Measurements from ENCODE around the gene UTP3.
"Not testable (repeated sequence)": the region's sequence is repeated elsewhere in the genome, so short reads cannot be mapped to it uniquely, and the experiment has no call there.

The UTP3 gene

GRCh38 chr4:70728091-70728490 is 39.8 kb downstream of the UTP3 start:
- ATAC-seq, result no peak
- TF ChIP-seq ARNTL (CRISPR knock-in tag; IDR thresholded peaks at IDR 0.05; ENCODE audit: borderline replicate concordance, low read depth) (no peak), PPARA (CRISPR knock-in tag; IDR thresholded peaks at IDR 0.05; ENCODE audit: borderline replicate concordance) (no peak), OSR1 (CRISPR knock-in tag; IDR thresholded peaks at IDR 0.05) (no peak), TSHZ2 (CRISPR knock-in tag; IDR thresholded peaks at IDR 0.05) (no peak), CSRNP3 (CRISPR knock-in tag; IDR thresholded peaks at IDR 0.05) (no peak), TOX (CRISPR knock-in tag; IDR thresholded peaks at IDR 0.05; ENCODE audit: borderline replicate concordance) (no peak), ISL1 (CRISPR knock-in tag; IDR thresholded peaks at IDR 0.05) (no peak), ZNF8 (CRISPR knock-in tag; IDR thresholded peaks at IDR 0.05) (no peak), BACH2 (CRISPR knock-in tag; IDR thresholded peaks at IDR 0.05; ENCODE audit: borderline replicate concordance) (no peak), RARB (CRISPR knock-in tag; IDR thresholded peaks at IDR 0.05) (no peak), SNAI2 (CRISPR knock-in tag; IDR thresholded peaks at IDR 0.05) (no peak), ZNF565 (CRISPR knock-in tag; conservative IDR thresholded peaks at IDR 0.05; ENCODE audit: low read depth) (no peak), ZNF70 (CRISPR knock-in tag; IDR thresholded peaks at IDR 0.05) (no peak), CSDC2 (CRISPR knock-in tag; IDR thresholded peaks at IDR 0.05) (no peak), ESRRG (CRISPR knock-in tag; IDR thresholded peaks at IDR 0.05) (no peak), GLIS3 (CRISPR knock-in tag; IDR thresholded peaks at IDR 0.05) (no peak), ZFP3 (CRISPR knock-in tag; IDR thresholded peaks at IDR 0.05) (no peak), POU6F1 (CRISPR knock-in tag; IDR thresholded peaks at IDR 0.05; ENCODE audit: borderline replicate concordance, low read depth) (no peak)

GRCh38 chr4:70732878-70733277 is 44.5 kb downstream of the UTP3 start:
- ATAC-seq, result not testable (repeated sequence)

GRCh38 chr4:70734168-70734954 is 46.0 kb downstream of the UTP3 start:
- 0 out of 2 replicates have a peak, but pooled peaks have one; percentile 51 for TF ChIP-seq ZFP3 (CRISPR knock-in tag; IDR thresholded peaks at IDR 0.05)
- TF ChIP-seq PATZ1 (CRISPR knock-in tag; IDR thresholded peaks at IDR 0.05; ENCODE audit: borderline replicate concordance), result no peak
- TF ChIP-seq BACH2 (CRISPR knock-in tag; IDR thresholded peaks at IDR 0.05; ENCODE audit: borderline replicate concordance), result no peak
- no peak for TF ChIP-seq ESRRG (CRISPR knock-in tag; IDR thresholded peaks at IDR 0.05)
- TF ChIP-seq RARB (CRISPR knock-in tag; IDR thresholded peaks at IDR 0.05), result no peak
- peak; percentile 84 for ATAC-seq

GRCh38 chr4:70734971-70735370 is 46.6 kb downstream of the UTP3 start:
- ATAC-seq, result peak; percentile 26
- TF ChIP-seq CREB5 (CRISPR knock-in tag; IDR thresholded peaks at IDR 0.05; ENCODE audit: low read depth) (no peak), ZC3H10 (CRISPR knock-in tag; IDR thresholded peaks at IDR 0.05) (no peak), ZFP3 (CRISPR knock-in tag; IDR thresholded peaks at IDR 0.05) (no peak), ESRRG (CRISPR knock-in tag; IDR thresholded peaks at IDR 0.05) (no peak), TSHZ2 (CRISPR knock-in tag; IDR thresholded peaks at IDR 0.05) (no peak), ZNF565 (CRISPR knock-in tag; conservative IDR thresholded peaks at IDR 0.05; ENCODE audit: low read depth) (no peak), ZNF70 (CRISPR knock-in tag; IDR thresholded peaks at IDR 0.05) (no peak), POU6F1 (CRISPR knock-in tag; IDR thresholded peaks at IDR 0.05; ENCODE audit: borderline replicate concordance, low read depth) (no peak), PPARA (CRISPR knock-in tag; IDR thresholded peaks at IDR 0.05; ENCODE audit: borderline replicate concordance) (no peak), ZNF8 (CRISPR knock-in tag; IDR thresholded peaks at IDR 0.05) (no peak), SNAI2 (CRISPR knock-in tag; IDR thresholded peaks at IDR 0.05) (no peak)
